SK-N-SH (cell line): ENCODE measurements around the gene SMOC1.

ENCODE experiments used
- CTCF ChIP-seq: fragments of 200-600 bp; sonication (generic); IDR thresholded peaks from 2 replicates; pipeline ENCODE4 v1.6.1; 2017; ENCODE audit warnings: antibody characterized with exemption, mild to moderate bottlenecking, moderate library complexity
- EP300 ChIP-seq, 2 experiments: IDR thresholded peaks; 2 replicates each; pipeline versions ENCODE4 v1.4.0 to v1.6.1; 2012; ENCODE audit warnings: borderline replicate concordance in 1 of 2, low read depth in 1 of 2, low read length in 1 of 2
- MXI1 ChIP-seq: IDR thresholded peaks from 2 replicates; pipeline ENCODE4 v1.6.1; 2012; ENCODE audit warnings: mild to moderate bottlenecking, low read depth, low read length, improper control_type of control experiment
- NFIC ChIP-seq: IDR thresholded peaks from 2 replicates; pipeline ENCODE4 v1.4.0; 2012; ENCODE audit warnings: borderline replicate concordance
- RAD21 ChIP-seq: IDR thresholded peaks from 2 replicates; pipeline ENCODE4 v1.6.1; 2012; ENCODE audit warnings: mild to moderate bottlenecking, low read length
- RXRA ChIP-seq: IDR thresholded peaks from 2 replicates; pipeline ENCODE4 v1.4.0; 2012; ENCODE audit warnings: low read depth, mild to moderate bottlenecking, borderline replicate concordance
- SMC3 ChIP-seq: IDR thresholded peaks from 2 replicates; pipeline ENCODE4 v1.6.1; 2012; ENCODE audit warnings: low read depth, low read length, improper control_type of control experiment
- TF ChIP-seq, protein P1 (sequence below): IDR thresholded peaks from 2 replicates; pipeline ENCODE4 v1.4.0; 2012; ENCODE audit warnings: low read depth, borderline replicate concordance
- TF ChIP-seq, protein P2 (sequence below): IDR thresholded peaks from 2 replicates; pipeline ENCODE4 v1.6.1; 2012; ENCODE audit warnings: mild to moderate bottlenecking, low read depth, low read length, moderate library complexity

DNA sequence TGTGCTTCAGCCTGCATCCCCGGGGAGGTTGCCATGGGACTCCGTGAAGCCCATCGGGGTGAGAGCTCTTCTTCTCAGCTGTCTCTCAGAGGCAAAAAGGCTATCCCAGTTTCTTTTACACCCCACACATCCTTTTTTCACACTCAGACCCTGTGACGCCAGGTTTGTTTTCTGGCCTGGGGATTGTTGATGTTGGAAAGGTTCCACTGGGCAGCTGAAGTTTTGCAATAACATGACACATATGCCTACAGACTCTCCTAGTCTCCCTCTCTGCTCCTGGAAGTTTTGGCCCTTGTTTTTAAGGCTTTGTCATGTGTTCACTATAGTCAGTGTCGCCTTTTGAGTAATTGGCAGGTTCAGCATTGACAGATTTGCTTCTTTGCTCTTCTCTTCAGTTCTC is 118.6 kb downstream of the SMOC1 start:
- no peak for TF ChIP-seq CTCF
- no peak for TF ChIP-seq RXRA
- no peak for TF ChIP-seq SMC3
- TF ChIP-seq RAD21: no peak
- no peak for TF ChIP-seq MXI1
- TF ChIP-seq, protein P1, sequence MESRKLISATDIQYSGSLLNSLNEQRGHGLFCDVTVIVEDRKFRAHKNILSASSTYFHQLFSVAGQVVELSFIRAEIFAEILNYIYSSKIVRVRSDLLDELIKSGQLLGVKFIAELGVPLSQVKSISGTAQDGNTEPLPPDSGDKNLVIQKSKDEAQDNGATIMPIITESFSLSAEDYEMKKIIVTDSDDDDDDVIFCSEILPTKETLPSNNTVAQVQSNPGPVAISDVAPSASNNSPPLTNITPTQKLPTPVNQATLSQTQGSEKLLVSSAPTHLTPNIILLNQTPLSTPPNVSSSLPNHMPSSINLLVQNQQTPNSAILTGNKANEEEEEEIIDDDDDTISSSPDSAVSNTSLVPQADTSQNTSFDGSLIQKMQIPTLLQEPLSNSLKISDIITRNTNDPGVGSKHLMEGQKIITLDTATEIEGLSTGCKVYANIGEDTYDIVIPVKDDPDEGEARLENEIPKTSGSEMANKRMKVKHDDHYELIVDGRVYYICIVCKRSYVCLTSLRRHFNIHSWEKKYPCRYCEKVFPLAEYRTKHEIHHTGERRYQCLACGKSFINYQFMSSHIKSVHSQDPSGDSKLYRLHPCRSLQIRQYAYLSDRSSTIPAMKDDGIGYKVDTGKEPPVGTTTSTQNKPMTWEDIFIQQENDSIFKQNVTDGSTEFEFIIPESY: no peak
- TF ChIP-seq, protein P2, sequence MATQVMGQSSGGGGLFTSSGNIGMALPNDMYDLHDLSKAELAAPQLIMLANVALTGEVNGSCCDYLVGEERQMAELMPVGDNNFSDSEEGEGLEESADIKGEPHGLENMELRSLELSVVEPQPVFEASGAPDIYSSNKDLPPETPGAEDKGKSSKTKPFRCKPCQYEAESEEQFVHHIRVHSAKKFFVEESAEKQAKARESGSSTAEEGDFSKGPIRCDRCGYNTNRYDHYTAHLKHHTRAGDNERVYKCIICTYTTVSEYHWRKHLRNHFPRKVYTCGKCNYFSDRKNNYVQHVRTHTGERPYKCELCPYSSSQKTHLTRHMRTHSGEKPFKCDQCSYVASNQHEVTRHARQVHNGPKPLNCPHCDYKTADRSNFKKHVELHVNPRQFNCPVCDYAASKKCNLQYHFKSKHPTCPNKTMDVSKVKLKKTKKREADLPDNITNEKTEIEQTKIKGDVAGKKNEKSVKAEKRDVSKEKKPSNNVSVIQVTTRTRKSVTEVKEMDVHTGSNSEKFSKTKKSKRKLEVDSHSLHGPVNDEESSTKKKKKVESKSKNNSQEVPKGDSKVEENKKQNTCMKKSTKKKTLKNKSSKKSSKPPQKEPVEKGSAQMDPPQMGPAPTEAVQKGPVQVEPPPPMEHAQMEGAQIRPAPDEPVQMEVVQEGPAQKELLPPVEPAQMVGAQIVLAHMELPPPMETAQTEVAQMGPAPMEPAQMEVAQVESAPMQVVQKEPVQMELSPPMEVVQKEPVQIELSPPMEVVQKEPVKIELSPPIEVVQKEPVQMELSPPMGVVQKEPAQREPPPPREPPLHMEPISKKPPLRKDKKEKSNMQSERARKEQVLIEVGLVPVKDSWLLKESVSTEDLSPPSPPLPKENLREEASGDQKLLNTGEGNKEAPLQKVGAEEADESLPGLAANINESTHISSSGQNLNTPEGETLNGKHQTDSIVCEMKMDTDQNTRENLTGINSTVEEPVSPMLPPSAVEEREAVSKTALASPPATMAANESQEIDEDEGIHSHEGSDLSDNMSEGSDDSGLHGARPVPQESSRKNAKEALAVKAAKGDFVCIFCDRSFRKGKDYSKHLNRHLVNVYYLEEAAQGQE: no peak
- no peak for TF ChIP-seq NFIC
- TF ChIP-seq EP300 (IDR thresholded peaks at IDR 0.05; ENCODE audit: borderline replicate concordance in 1 of 2, low read depth in 1 of 2, low read length in 1 of 2): no peak
